Stimulated activated naive CD4-positive, alpha-beta T cell (primary cell): ENCODE data around the gene ATP6V1G2.

ENCODE experiments used
- DNase-seq, 6 experiments: peaks; one replicate each; lab custom pipeline; 2025; lab: John Stamatoyannopoulos, UW

Gene ATP6V1G2

GRCh38 chr6:31575952-31576685 is 29.7 kb upstream of the ATP6V1G2 start:
- no peak for DNase-seq

GRCh38 chr6:31575335-31575901 is 29.0 kb upstream of the ATP6V1G2 start, which contains the start of gene TNF:
TNF (plus strand) TSS chr6:31575565; CDS start chr6:31575742, 177 bp downstream.
- DNase-seq = peak in 5 of 6 experiments; percentile 19 to 65 (median 54)

GRCh38 chr6:31574106-31575061 is 28.0 kb upstream of the ATP6V1G2 start:
- no peak for DNase-seq

GRCh38 chr6:31573239-31574105 is 27.1 kb upstream of the ATP6V1G2 start:
- DNase-seq = no peak

- DNase-seq = peak; percentile 70 to 90 (median 78)
Measured at GRCh38 chr6:31572041-31572911, 25.9 kb upstream of the ATP6V1G2 start, which contains the start of gene LTA. LTA (plus strand) TSS chr6:31572289; CDS start chr6:31572743, 454 bp downstream.

- no peak for DNase-seq
Measured at GRCh38 chr6:31569861-31570536, 23.6 kb upstream of the ATP6V1G2 start.

GRCh38 chr6:31568537-31568961 is 22.1 kb upstream of the ATP6V1G2 start:
- peak; percentile 24 to 69 (median 63) for DNase-seq

GRCh38 chr6:31567531-31568370 is 21.3 kb upstream of the ATP6V1G2 start:
- DNase-seq = peak in 2 of 6 experiments; percentile 31 to 38

- no peak for DNase-seq
Measured at GRCh38 chr6:31560697-31561058, 14.3 kb upstream of the ATP6V1G2 start.

- DNase-seq = peak in 2 of 6 experiments; percentile 8 to 39
Measured at GRCh38 chr6:31559958-31560696, 13.7 kb upstream of the ATP6V1G2 start.

- DNase-seq = no peak
Measured at GRCh38 chr6:31559606-31559957, 13.2 kb upstream of the ATP6V1G2 start.

GRCh38 chr6:31558631-31559500 is 12.5 kb upstream of the ATP6V1G2 start:
- DNase-seq = peak; percentile 21 to 56 (median 40)

- DNase-seq = no peak
Measured at GRCh38 chr6:31558318-31558625, 11.9 kb upstream of the ATP6V1G2 start.

GRCh38 chr6:31557443-31558317 is 11.3 kb upstream of the ATP6V1G2 start:
- DNase-seq = no peak

GRCh38 chr6:31556307-31556706 is 9.9 kb upstream of the ATP6V1G2 start:
- DNase-seq = no peak

- DNase-seq = peak; percentile 37 to 65 (median 56)
Measured at GRCh38 chr6:31551371-31551770, 5.0 kb upstream of the ATP6V1G2 start.
